Measurements from ENCODE around the gene SUPT5H.

Gene SUPT5H

GRCh38 chr19:39492788-39493187 is 47.4 kb downstream of the SUPT5H start:
- DNase-seq (ENCODE audit: insufficient read length, low spot score) (no peak), FAIRE-seq (no peak)
- TF ChIP-seq CTCF (IDR thresholded peaks at IDR 0.05; ENCODE audit: insufficient read depth, missing control alignments), result no peak

GRCh38 chr19:39494661-39495060 is 49.3 kb downstream of the SUPT5H start:
- TF ChIP-seq CTCF (IDR thresholded peaks at IDR 0.05; ENCODE audit: insufficient read depth, missing control alignments), result no peak
- no peak for DNase-seq (ENCODE audit: insufficient read length, low spot score)
- no peak for FAIRE-seq

- no peak for DNase-seq (ENCODE audit: insufficient read length, low spot score)
- no peak for TF ChIP-seq CTCF (IDR thresholded peaks at IDR 0.05; ENCODE audit: insufficient read depth, missing control alignments)
- no peak for FAIRE-seq
These were observed 50.7 kb downstream of the SUPT5H start for GRCh38 chr19:39496063-39496462.

GRCh38 chr19:39497701-39497995 is 52.3 kb downstream of the SUPT5H start:
- no peak for DNase-seq (ENCODE audit: insufficient read length, low spot score)
- no peak for TF ChIP-seq CTCF (IDR thresholded peaks at IDR 0.05; ENCODE audit: insufficient read depth, missing control alignments)
- FAIRE-seq, result no peak

GRCh38 chr19:39497996-39498797 is 52.8 kb downstream of the SUPT5H start:
- no peak for DNase-seq (ENCODE audit: insufficient read length, low spot score)
- peak; percentile 36 for TF ChIP-seq CTCF (IDR thresholded peaks at IDR 0.05; ENCODE audit: insufficient read depth, missing control alignments)
- peak; percentile 73 for FAIRE-seq

- no peak for FAIRE-seq
- TF ChIP-seq CTCF (IDR thresholded peaks at IDR 0.05; ENCODE audit: insufficient read depth, missing control alignments), result no peak
- DNase-seq (ENCODE audit: insufficient read length, low spot score), result no peak
These were observed 53.6 kb downstream of the SUPT5H start, which contains the start of gene DLL3 for GRCh38 chr19:39498798-39499642. DLL3 (plus strand) TSS chr19:39498947; CDS start chr19:39498975, 28 bp downstream.

- no peak for DNase-seq (ENCODE audit: insufficient read length, low spot score)
- FAIRE-seq, result no peak
These were observed 54.5 kb downstream of the SUPT5H start for GRCh38 chr19:39499932-39500331.

More at GRCh38 chr19:39499932-39500331, 54.5 kb downstream of the SUPT5H start:
- TF ChIP-seq CTCF (IDR thresholded peaks at IDR 0.05; ENCODE audit: insufficient read depth, missing control alignments), result no peak

Measured in D721Med (cell line).